ENCODE measurements around the gene LILRA6.
"Not testable (repeated sequence)": the region's sequence is repeated elsewhere in the genome, so short reads cannot be mapped to it uniquely, and the experiment has no call there.

LILRA6 gene

DNA sequence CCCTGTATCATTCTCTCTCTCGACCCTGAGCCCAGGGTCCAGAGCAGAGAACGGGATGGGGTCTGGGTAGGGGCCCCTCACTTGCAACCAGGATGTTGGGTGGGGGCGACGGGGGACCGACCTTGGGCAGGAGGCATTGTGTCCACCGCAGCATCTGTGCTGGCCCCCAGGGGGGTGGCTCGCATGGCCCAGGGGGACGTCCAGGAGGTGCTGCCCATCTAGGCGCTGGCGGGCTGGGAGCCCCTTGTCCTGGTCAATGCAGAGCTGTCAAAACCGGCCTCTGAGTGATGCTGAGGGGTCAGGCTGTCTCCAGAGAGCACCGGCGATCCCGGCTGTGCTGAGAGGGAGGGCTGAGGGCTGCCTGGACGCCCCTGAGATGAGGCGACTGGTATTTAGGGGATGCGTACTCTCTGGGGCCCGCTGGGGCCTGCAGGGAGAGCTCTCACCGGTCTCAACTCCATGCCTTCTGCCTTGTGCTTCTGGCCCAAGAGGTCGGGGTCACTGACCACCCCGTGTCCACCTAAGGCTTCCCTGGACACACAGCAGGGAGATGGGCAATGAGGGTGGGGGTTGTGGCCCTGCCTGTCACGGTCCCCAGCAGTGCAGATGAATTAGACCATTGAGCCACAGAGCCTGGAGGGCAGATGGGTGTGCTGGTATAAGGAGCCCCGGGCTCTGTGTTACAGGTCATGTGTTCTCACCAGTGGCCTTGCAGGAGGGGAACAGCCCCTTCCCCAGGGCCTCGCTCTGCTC is 33.4 kb downstream of the LILRA6 start:
- in situ Hi-C loops (cut with HindIII; ENCODE audit: low sequenced_read_pairs), result no loop called here
- no peak overlapping the region for H3K4me3 ChIP-seq (ENCODE audit: low read depth, low read length)
- DNase-seq (ENCODE audit: low read depth, low spot score), result no peak
- TF ChIP-seq, protein P1, sequence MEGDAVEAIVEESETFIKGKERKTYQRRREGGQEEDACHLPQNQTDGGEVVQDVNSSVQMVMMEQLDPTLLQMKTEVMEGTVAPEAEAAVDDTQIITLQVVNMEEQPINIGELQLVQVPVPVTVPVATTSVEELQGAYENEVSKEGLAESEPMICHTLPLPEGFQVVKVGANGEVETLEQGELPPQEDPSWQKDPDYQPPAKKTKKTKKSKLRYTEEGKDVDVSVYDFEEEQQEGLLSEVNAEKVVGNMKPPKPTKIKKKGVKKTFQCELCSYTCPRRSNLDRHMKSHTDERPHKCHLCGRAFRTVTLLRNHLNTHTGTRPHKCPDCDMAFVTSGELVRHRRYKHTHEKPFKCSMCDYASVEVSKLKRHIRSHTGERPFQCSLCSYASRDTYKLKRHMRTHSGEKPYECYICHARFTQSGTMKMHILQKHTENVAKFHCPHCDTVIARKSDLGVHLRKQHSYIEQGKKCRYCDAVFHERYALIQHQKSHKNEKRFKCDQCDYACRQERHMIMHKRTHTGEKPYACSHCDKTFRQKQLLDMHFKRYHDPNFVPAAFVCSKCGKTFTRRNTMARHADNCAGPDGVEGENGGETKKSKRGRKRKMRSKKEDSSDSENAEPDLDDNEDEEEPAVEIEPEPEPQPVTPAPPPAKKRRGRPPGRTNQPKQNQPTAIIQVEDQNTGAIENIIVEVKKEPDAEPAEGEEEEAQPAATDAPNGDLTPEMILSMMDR (IDR thresholded peaks at IDR 0.05; ENCODE audit: low read depth, low read length), result no peak

DNA sequence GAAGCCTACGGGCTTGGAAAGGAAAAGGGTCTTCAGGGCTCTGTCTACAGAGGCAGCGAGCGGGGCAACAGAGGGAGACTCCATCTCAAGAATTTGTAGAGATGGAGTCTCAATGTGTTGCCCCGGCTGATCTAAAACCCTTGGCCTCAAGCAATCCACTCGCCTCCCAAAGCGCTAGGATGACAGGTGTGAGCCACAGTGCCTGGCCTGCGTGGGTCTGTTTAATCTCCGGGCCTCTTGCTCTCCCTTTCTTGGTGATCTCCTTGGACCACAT is 33.9 kb downstream of the LILRA6 start:
- DNase-seq (ENCODE audit: low read depth, low spot score), result no peak
- H3K4me3 ChIP-seq (ENCODE audit: low read depth, low read length), result no peak overlapping the region
- in situ Hi-C loops (cut with HindIII; ENCODE audit: low sequenced_read_pairs), result no loop called here
- TF ChIP-seq, protein P1 (IDR thresholded peaks at IDR 0.05; ENCODE audit: low read depth, low read length), result no peak

DNA sequence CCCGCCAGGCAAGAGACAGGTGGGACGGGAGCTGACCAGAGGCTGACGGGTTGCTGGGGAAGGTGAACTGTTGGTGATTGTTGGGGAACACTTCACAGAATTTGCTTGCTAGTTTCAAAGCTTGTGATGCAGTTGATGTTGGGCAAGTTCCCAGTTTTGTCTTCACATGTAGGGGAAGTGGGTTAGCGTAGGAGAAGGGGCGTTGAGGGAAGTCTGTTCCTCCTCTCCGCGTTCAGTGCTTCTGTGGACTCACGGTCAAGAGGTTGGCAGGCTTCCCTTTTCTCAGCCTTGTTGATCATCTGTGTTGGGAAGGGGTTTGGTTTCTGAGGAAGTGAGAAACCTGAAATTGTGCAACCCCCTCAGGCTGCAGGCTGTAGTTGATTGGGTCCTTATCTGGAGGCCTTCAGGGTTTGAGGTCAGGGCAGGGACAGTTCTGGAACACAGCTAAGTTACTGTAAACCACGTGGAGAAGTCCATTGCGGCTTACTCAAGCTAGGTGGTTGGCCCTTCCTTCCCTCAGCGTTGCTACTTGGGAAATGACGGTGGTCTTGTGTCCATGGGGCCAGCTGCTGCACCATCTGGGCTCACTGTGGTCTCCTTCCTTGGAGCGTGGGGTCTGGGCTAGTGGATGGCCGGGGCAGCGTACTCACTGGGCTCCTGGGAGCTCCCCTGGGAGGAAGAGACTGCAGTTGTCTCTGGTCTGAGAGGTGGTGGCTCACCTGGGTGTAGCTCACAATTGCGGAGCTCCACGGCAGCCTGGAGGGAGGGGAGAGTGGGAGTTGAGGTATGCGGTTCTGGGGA is 34.4 kb downstream of the LILRA6 start:
- DNase-seq (ENCODE audit: low read depth, low spot score), result peak; percentile 58
- in situ Hi-C loops (cut with HindIII; ENCODE audit: low sequenced_read_pairs), result no loop called here

DNA sequence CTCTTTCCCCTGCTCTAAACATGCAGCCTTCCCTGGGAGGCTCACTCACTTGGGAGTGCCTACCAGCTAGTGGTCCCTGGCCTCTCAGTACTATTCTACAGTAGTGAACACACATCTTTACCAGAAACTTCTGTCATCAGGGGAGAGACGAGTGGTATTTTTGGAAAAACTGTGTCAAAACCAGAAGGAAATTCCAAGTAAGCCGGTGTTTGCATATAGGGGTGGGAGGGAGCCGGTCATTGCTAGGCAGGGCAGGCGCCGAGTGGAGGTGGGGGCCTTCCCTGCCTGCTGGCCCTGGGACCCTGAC is 35.0 kb downstream of the LILRA6 start:
- H3K4me3 ChIP-seq (ENCODE audit: low read depth, low read length), result no peak overlapping the region
- TF ChIP-seq, protein P1 (IDR thresholded peaks at IDR 0.05; ENCODE audit: low read depth, low read length), result no peak
- in situ Hi-C loops (cut with HindIII; ENCODE audit: low sequenced_read_pairs), result no loop called here
- no peak for DNase-seq (ENCODE audit: low read depth, low spot score)

More for the DNA sequence above, 34.4 kb downstream of the LILRA6 start:
- TF ChIP-seq, protein P1 (IDR thresholded peaks at IDR 0.05; ENCODE audit: low read depth, low read length), result no peak
- no peak overlapping the region for H3K4me3 ChIP-seq (ENCODE audit: low read depth, low read length)

DNA sequence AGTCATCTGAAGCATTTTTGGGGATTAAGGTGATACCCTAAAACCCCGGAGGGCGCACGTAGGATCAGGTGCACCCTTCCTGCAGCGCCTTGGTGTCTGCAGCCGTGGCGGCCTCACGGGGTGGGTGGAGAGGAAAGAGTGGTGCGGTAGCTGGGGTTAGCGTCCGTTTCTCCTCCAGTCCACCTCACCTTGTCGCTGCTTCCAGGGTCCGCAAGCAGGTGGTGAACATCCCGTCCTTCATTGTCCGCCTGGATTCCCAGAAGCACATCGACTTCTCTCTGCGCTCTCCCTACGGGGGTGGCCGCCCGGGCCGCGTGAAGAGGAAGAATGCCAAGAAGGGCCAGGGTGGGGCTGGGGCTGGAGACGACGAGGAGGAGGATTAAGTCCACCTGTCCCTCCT is 35.4 kb downstream of the LILRA6 start:
- DNase-seq (ENCODE audit: low read depth, low spot score); in situ Hi-C loops (cut with HindIII; ENCODE audit: low sequenced_read_pairs); H3K4me3 ChIP-seq (ENCODE audit: low read depth, low read length): not testable (repeated sequence)

DNA sequence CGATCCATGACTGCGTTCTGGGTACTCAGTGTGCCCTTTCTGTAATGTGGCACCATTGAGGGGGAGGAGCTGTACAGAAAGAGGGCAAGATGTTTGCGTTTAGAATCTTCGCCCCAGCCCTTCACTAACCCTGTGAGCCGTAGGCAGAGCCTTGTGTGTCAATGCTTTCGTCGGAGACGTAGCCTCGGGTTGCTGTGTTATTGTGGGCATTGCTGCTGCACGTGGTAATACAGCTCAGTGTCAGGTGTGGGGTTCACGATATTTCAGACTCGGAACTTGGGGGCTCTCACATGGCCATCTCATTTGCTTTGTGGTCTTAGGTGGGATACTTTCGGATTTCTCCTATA is 35.8 kb downstream of the LILRA6 start:
- no peak overlapping the region for H3K4me3 ChIP-seq (ENCODE audit: low read depth, low read length)
- no peak for DNase-seq (ENCODE audit: low read depth, low spot score)
- TF ChIP-seq, protein P1 (IDR thresholded peaks at IDR 0.05; ENCODE audit: low read depth, low read length), result no peak
- in situ Hi-C loops (cut with HindIII; ENCODE audit: low sequenced_read_pairs), result no loop called here

DNA sequence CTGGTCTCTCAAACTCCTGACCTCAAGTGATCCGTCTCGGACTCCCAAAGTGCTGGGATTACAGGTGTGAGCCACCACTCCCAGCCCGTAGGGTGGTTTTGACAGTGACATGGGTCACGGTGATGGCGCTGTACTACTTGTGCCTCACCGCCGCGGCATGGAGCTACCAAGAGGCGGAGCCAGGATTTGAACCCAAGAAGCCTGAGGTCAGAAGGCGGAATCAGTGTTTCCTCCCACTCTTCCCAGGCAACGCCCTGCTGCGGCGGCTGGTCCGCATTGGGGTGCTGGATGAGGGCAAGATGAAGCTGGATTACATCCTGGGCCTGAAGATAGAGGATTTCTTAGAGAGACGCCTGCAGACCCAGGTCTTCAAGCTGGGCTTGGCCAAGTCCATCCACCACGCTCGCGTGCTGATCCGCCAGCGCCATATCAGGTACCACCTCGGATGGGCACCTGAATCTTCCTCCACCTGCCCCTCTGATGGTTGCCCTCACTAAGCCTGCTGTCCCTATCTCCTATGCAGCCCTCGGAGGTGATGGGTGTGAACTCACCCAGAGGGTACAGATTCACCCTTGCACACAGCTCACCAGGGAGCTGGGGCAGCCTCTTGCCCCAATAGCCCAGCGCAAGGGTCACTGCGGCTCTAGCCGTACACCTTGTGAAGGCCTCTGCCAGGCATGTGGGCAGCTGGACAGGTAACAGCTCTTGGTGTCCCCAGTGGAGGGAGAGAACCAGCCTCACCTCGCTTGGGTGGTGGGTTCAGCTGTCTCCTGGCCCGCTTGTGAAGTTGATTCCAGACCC is 36.4 kb downstream of the LILRA6 start:
- TF ChIP-seq, protein P1 (IDR thresholded peaks at IDR 0.05; ENCODE audit: low read depth, low read length), result no peak
- H3K4me3 ChIP-seq (ENCODE audit: low read depth, low read length), result no peak overlapping the region
- in situ Hi-C loops (cut with HindIII; ENCODE audit: low sequenced_read_pairs), result no loop called here
- no peak for DNase-seq (ENCODE audit: low read depth, low spot score)
